HepG2 (cell line): ENCODE measurements around the gene ANP32A. TPM values are rescaled to one million over a fixed set of nuclear protein-coding genes. Genes with fewer than 3 reads are reported as not detected.

Experiments used
- BORCS8-MEF2B ChIP-seq: sonication (generic); formaldehyde crosslinking; IDR thresholded peaks from 2 replicates; pipeline ENCODE4 v1.8.0; 2022; ENCODE audit warnings: mild to moderate bottlenecking, missing genetic modification reagents
- E2F2 ChIP-seq: sonication (generic); formaldehyde crosslinking; IDR thresholded peaks from 2 replicates; pipeline ENCODE4 v1.4.0; 2020; ENCODE audit warnings: missing genetic modification reagents, borderline replicate concordance
- GZF1 ChIP-seq: sonication (generic); formaldehyde crosslinking; IDR thresholded peaks from 2 replicates; pipeline ENCODE4 v1.5.1; 2020; ENCODE audit warnings: mild to moderate bottlenecking, missing genetic modification reagents
- KLF15 ChIP-seq: sonication (generic); formaldehyde crosslinking; IDR thresholded peaks from 2 replicates; pipeline ENCODE4 v1.8.1; 2023; ENCODE audit warnings: borderline replicate concordance, mild to moderate bottlenecking, inconsistent platforms, missing genetic modification reagents, mixed read lengths
- MED13 ChIP-seq: sonication (generic); formaldehyde crosslinking; IDR thresholded peaks from 2 replicates; pipeline ENCODE4 v1.5.0; 2020; ENCODE audit warnings: missing genetic modification reagents
- MEIS2 ChIP-seq: sonication (generic); formaldehyde crosslinking; IDR thresholded peaks from 2 replicates; pipeline ENCODE4 v1.9.0; 2021; ENCODE audit warnings: mild to moderate bottlenecking, missing genetic modification reagents
- NCOA5 ChIP-seq: sonication (generic); formaldehyde crosslinking; IDR thresholded peaks from 2 replicates; pipeline ENCODE4 v1.4.0; 2020; ENCODE audit warnings: missing genetic modification reagents
- PBX2 ChIP-seq: IDR thresholded peaks from 2 replicates; pipeline ENCODE4 v1.6.1; 2016; ENCODE audit warnings: control low read depth
- SALL2 ChIP-seq: sonication (generic); formaldehyde crosslinking; IDR thresholded peaks from 2 replicates; pipeline ENCODE4 v1.8.1; 2023; ENCODE audit warnings: mild to moderate bottlenecking, missing genetic modification reagents, inconsistent platforms
- TFDP2 ChIP-seq: sonication (generic); formaldehyde crosslinking; IDR thresholded peaks from 2 replicates; pipeline ENCODE4 v1.4.0; 2020; ENCODE audit warnings: missing genetic modification reagents
- TGIF2 ChIP-seq: IDR thresholded peaks from 2 replicates; pipeline ENCODE4 v1.6.1; 2016; ENCODE audit warnings: control low read depth, missing compliant biosample characterization
- ZFP36L2 ChIP-seq: sonication (generic); formaldehyde crosslinking; IDR thresholded peaks from 2 replicates; pipeline ENCODE4 v1.4.0; 2020; ENCODE audit warnings: missing genetic modification reagents
- ZFYVE20 ChIP-seq: sonication (generic); formaldehyde crosslinking; IDR thresholded peaks from 2 replicates; pipeline ENCODE4 v1.8.0; 2023; ENCODE audit warnings: low read depth, mild to moderate bottlenecking, moderate library complexity, missing genetic modification reagents, borderline replicate concordance
- ZNF121 ChIP-seq: sonication (generic); formaldehyde crosslinking; IDR thresholded peaks from 2 replicates; pipeline ENCODE4 v1.5.0; 2020; ENCODE audit warnings: mild to moderate bottlenecking, missing genetic modification reagents
- ZNF281 ChIP-seq: sonication (generic); formaldehyde crosslinking; IDR thresholded peaks from 2 replicates; pipeline ENCODE4 v1.4.0; 2020; ENCODE audit warnings: missing genetic modification reagents, borderline replicate concordance
- ZNF580 ChIP-seq: IDR thresholded peaks from 2 replicates; pipeline ENCODE4 v1.6.1; 2016; ENCODE audit warnings: low read depth, borderline replicate concordance
- ZNF598 ChIP-seq: sonication (generic); formaldehyde crosslinking; IDR thresholded peaks from 2 replicates; pipeline ENCODE4 v1.5.1; 2020; ENCODE audit warnings: mild to moderate bottlenecking, missing genetic modification reagents, borderline replicate concordance
- ZNF704 ChIP-seq: sonication (generic); formaldehyde crosslinking; IDR thresholded peaks from 2 replicates; pipeline ENCODE4 v1.8.1; 2023; ENCODE audit warnings: mild to moderate bottlenecking, inconsistent platforms, moderate library complexity, missing genetic modification reagents, borderline replicate concordance
- ZNF75D ChIP-seq: sonication (generic); formaldehyde crosslinking; IDR thresholded peaks from 2 replicates; pipeline ENCODE4 v1.8.1; 2023; ENCODE audit warnings: missing genetic modification reagents, mild to moderate bottlenecking, borderline replicate concordance
- ZNF776 ChIP-seq: sonication (generic); formaldehyde crosslinking; IDR thresholded peaks from 2 replicates; pipeline ENCODE4 v1.4.0; 2020; ENCODE audit warnings: mild to moderate bottlenecking, missing genetic modification reagents
- ZNF879 ChIP-seq: sonication (generic); formaldehyde crosslinking; IDR thresholded peaks from 2 replicates; pipeline ENCODE4 v1.8.1; 2023; ENCODE audit warnings: missing genetic modification reagents
- polyA plus RNA-seq, 8 experiments: library from polyadenylated mRNA; depleted of rRNA in 3 of 8; stranded (reverse) in 7 of 8; unstranded in 1 of 8; fragments of >200 nt; fragmentation: Illumina TruSeq in 4 of 8; extraction: Trizol in 4 of 8; gene quantifications; 2 replicates each; pipeline versions ENCODE4 v1.2.1 to v1.2.3, GENCODE V29; 2011 to 2016; ENCODE audit warnings: low read depth in 4 of 8, missing spikeins in 1 of 8, mixed read lengths in 1 of 8; ENCODE audit not compliant: insufficient read depth in 1 of 8
- total RNA-seq, 5 experiments: library from RNA; depleted of rRNA; stranded (reverse); fragments of >200 nt; fragmentation: Illumina TruSeq; extraction: Trizol; gene quantifications; 2 replicates each; pipeline ENCODE4 v1.2.3, GENCODE V29; 2016; ENCODE audit warnings: low read depth in 1 of 5

The ANP32A gene
- total and polyA plus RNA-seq, 2 of the 13 experiments (the other 11 are each of a cell fraction or from before 2014, with no cell fraction given) = 60.6 to 206 TPM

GRCh38 chr15:68817304-68818065 lies 3.2 kb downstream of the ANP32A start (continued):
- TF ChIP-seq ZNF704 = no peak
- no peak for TF ChIP-seq E2F2 (CRISPR knock-in tag)
- TF ChIP-seq BORCS8-MEF2B (CRISPR knock-in tag) = no peak
- TF ChIP-seq TFDP2 = no peak
- TF ChIP-seq PBX2 = no peak
- no peak; the same call in 1 of the 2 replicates for TF ChIP-seq SALL2 (CRISPR knock-in tag)
- TF ChIP-seq ZNF75D (CRISPR knock-in tag) = no peak
- TF ChIP-seq NCOA5 (CRISPR knock-in tag) = no peak
- TF ChIP-seq ZNF281 (CRISPR knock-in tag) = no peak
- TF ChIP-seq ZNF776 (CRISPR knock-in tag) = peak; percentile 27; the same call in 1 of the 2 replicates
- no peak for TF ChIP-seq TGIF2
- TF ChIP-seq ZNF879 (CRISPR knock-in tag) = no peak
- TF ChIP-seq MEIS2 (CRISPR knock-in tag) = no peak
- peak; percentile 32; the same call in 1 of the 2 replicates for TF ChIP-seq GZF1
- TF ChIP-seq ZNF598 (CRISPR knock-in tag) = no peak
- no peak for TF ChIP-seq ZNF121 (CRISPR knock-in tag)
- no peak for TF ChIP-seq ZFP36L2 (CRISPR knock-in tag)
- no peak for TF ChIP-seq ZNF580
- no peak; the same call in 1 of the 2 replicates for TF ChIP-seq ZFYVE20 (CRISPR knock-in tag)
- TF ChIP-seq MED13 (CRISPR knock-in tag) = no peak
- no peak for TF ChIP-seq KLF15 (CRISPR knock-in tag)
